ENCODE data around the gene ALOX5.

- TF ChIP-seq CTCF (IDR thresholded peaks at IDR 0.05 in 2 of 3, conservative IDR thresholded peaks at IDR 0.05 in 1 of 3; ENCODE audit: borderline replicate concordance in 1 of 3, insufficient read depth in 1 of 3, low read depth in 2 of 3, low read length in 2 of 3) (no peak), POLR2AphosphoS5 (IDR thresholded peaks at IDR 0.05; ENCODE audit: low read depth, low read length) (no peak)
Observed at GRCh38 chr10:45403151-45403550, 29.1 kb downstream of the ALOX5 start.

Data from HCT116 (cell line).